ENCODE measurements around the gene KCNS3.

Gene KCNS3

GRCh38 chr2:17965196-17965595 is 86.7 kb downstream of the KCNS3 start:
- Histone ChIP-seq H3K4me3 (ENCODE audit: low read depth, low read length) (no peak overlapping the region), H3K36me3 (ENCODE audit: control insufficient read depth, insufficient read depth, low read length) (no peaks in the 10 kb centered on the region), H3K27me3 (ENCODE audit: control insufficient read depth, insufficient read depth, low read length) (no peaks in the 10 kb centered on the region), H3K79me2 (no peaks in the 10 kb centered on the region), H3K27ac (no peak overlapping the region), H3K9ac (no peak overlapping the region), H3K9me3 (ENCODE audit: control insufficient read depth, low read length) (no peaks in the 10 kb centered on the region), H2AFZ (no peak overlapping the region), H3K4me1 (no peaks in the 10 kb centered on the region), H3K4me2 (ENCODE audit: low read length) (no peak overlapping the region)
- no peak for TF ChIP-seq CTCF (IDR thresholded peaks at IDR 0.05)

- no peak overlapping the region for H2AFZ ChIP-seq
- H3K36me3 ChIP-seq (ENCODE audit: control insufficient read depth, insufficient read depth, low read length), result no peaks in the 10 kb centered on the region
- H3K4me1 ChIP-seq, result no peaks in the 10 kb centered on the region
- H3K4me2 ChIP-seq (ENCODE audit: low read length), result no peak overlapping the region
- no peak overlapping the region for H3K4me3 ChIP-seq (ENCODE audit: low read depth, low read length)
- no peaks in the 10 kb centered on the region for H3K9me3 ChIP-seq (ENCODE audit: control insufficient read depth, low read length)
- TF ChIP-seq CTCF (IDR thresholded peaks at IDR 0.05), result no peak
- H3K79me2 ChIP-seq, result no peaks in the 10 kb centered on the region
- no peaks in the 10 kb centered on the region for H3K27me3 ChIP-seq (ENCODE audit: control insufficient read depth, insufficient read depth, low read length)
- no peak overlapping the region for H3K27ac ChIP-seq
- no peak overlapping the region for H3K9ac ChIP-seq
Measured at GRCh38 chr2:17966798-17967197, 88.3 kb downstream of the KCNS3 start.

- H3K79me2 ChIP-seq, result no peaks in the 10 kb centered on the region
- H2AFZ ChIP-seq, result no peak overlapping the region
- no peaks in the 10 kb centered on the region for H3K27me3 ChIP-seq (ENCODE audit: control insufficient read depth, insufficient read depth, low read length)
- no peak overlapping the region for H3K4me2 ChIP-seq (ENCODE audit: low read length)
- H3K27ac ChIP-seq, result no peak overlapping the region
- H3K9me3 ChIP-seq (ENCODE audit: control insufficient read depth, low read length), result no peaks in the 10 kb centered on the region
- H3K36me3 ChIP-seq (ENCODE audit: control insufficient read depth, insufficient read depth, low read length), result no peaks in the 10 kb centered on the region
- no peak overlapping the region for H3K4me3 ChIP-seq (ENCODE audit: low read depth, low read length)
- H3K4me1 ChIP-seq, result no peaks in the 10 kb centered on the region
- H3K9ac ChIP-seq, result no peak overlapping the region
- TF ChIP-seq CTCF (IDR thresholded peaks at IDR 0.05), result no peak
Measured at GRCh38 chr2:17969661-17970060, 91.2 kb downstream of the KCNS3 start.

GRCh38 chr2:17971531-17972125 is 93.2 kb downstream of the KCNS3 start:
- Histone ChIP-seq H3K27ac (no peak overlapping the region), H3K36me3 (ENCODE audit: control insufficient read depth, insufficient read depth, low read length) (no peaks in the 10 kb centered on the region), H3K27me3 (ENCODE audit: control insufficient read depth, insufficient read depth, low read length) (no peaks in the 10 kb centered on the region), H3K9ac (no peak overlapping the region), H3K4me2 (ENCODE audit: low read length) (no peak overlapping the region), H2AFZ (no peak overlapping the region), H3K9me3 (ENCODE audit: control insufficient read depth, low read length) (no peaks in the 10 kb centered on the region), H3K79me2 (no peaks in the 10 kb centered on the region), H3K4me3 (ENCODE audit: low read depth, low read length) (no peak overlapping the region), H3K4me1 (no peaks in the 10 kb centered on the region)
- no peak for TF ChIP-seq CTCF (IDR thresholded peaks at IDR 0.05)

- no peak overlapping the region for H2AFZ ChIP-seq
- no peak overlapping the region for H3K4me3 ChIP-seq (ENCODE audit: low read depth, low read length)
- no peak for TF ChIP-seq CTCF (IDR thresholded peaks at IDR 0.05)
- no peak overlapping the region for H3K4me2 ChIP-seq (ENCODE audit: low read length)
- H3K27me3 ChIP-seq (ENCODE audit: control insufficient read depth, insufficient read depth, low read length), result no peaks in the 10 kb centered on the region
- no peak overlapping the region for H3K27ac ChIP-seq
- no peaks in the 10 kb centered on the region for H3K4me1 ChIP-seq
- H3K9me3 ChIP-seq (ENCODE audit: control insufficient read depth, low read length), result no peaks in the 10 kb centered on the region
- H3K79me2 ChIP-seq, result no peaks in the 10 kb centered on the region
- no peak overlapping the region for H3K9ac ChIP-seq
- no peaks in the 10 kb centered on the region for H3K36me3 ChIP-seq (ENCODE audit: control insufficient read depth, insufficient read depth, low read length)
Measured at GRCh38 chr2:17972991-17973390, 94.5 kb downstream of the KCNS3 start.
